B cell (primary cell): Measurements from ENCODE around the gene BTNL3. TPM values are rescaled to one million over a fixed set of nuclear protein-coding genes. Genes with fewer than 3 reads are reported as not detected.
A peak's percentile ranks its signal among the peaks of the same experiment; 100 is the strongest.

Experiments
- ATAC-seq: fragments of 200-7000 bp; cut with Tn5 transposase; one replicate; pipeline ENCODE4 v1.10.0; 2021; ENCODE audit warnings: low read depth, mild to moderate bottlenecking, moderate number of reproducible peaks, moderate library complexity
- CTCF ChIA-PET: fragments of 350-600 bp; sonication (Branson Sonifier 250); formaldehyde crosslinking; loops from one replicate; lab custom pipeline; 2021; ENCODE audit warnings: antibody characterized with exemption, inconsistent platforms; lab: Charles Lee
- POLR2A ChIA-PET: fragments of 350-600 bp; sonication (Branson Sonifier 250); formaldehyde crosslinking; loops from one replicate; lab custom pipeline; 2021; ENCODE audit warnings: antibody characterized with exemption; lab: Charles Lee
- DNase-seq: peaks from one replicate; pipeline ENCODE4 v3.0.0; 2013
- H2AFZ ChIP-seq: 2 replicates; pipeline ENCODE4 v1.6.1; 2012; ENCODE audit warnings: mild to moderate bottlenecking, low read depth, low read length; ENCODE audit not compliant: insufficient read depth, poor library complexity, severe bottlenecking
- H3K27ac ChIP-seq, 2 donors: 1 replicate in 1 of 2; 2 replicates in 1 of 2; pipeline ENCODE4 v1.5.1; 2012 to 2013; ENCODE audit warnings: low read length in 2 of 2, mild to moderate bottlenecking in 2 of 2, moderate library complexity in 1 of 2
- H3K27me3 ChIP-seq, 4 experiments: fragments of 200-600 bp in 1 of 4; sonication (generic) in 1 of 4; replicated peaks in 1 of 4; 1 replicate in 2 of 4; 2 replicates in 2 of 4; pipeline versions ENCODE4 v1.6.1 to v1.7.0; 2013 to 2016; ENCODE audit warnings: low read length in 3 of 4, mild to moderate bottlenecking in 2 of 4, mixed read lengths in 1 of 4, moderate library complexity in 1 of 4; ENCODE audit not compliant: insufficient read depth in 4 of 4, control insufficient read depth in 3 of 4; ENCODE audit errors: control extremely low read depth in 1 of 4
- H3K36me3 ChIP-seq, 2 experiments: replicated peaks in 1 of 2; 1 replicate in 1 of 2; 2 replicates in 1 of 2; pipeline versions ENCODE4 v1.6.1 to v1.7.1; 2013; ENCODE audit warnings: low read length in 1 of 2; ENCODE audit not compliant: insufficient read depth in 2 of 2, control insufficient read depth in 1 of 2; ENCODE audit errors: control extremely low read depth in 1 of 2, extremely low read depth in 1 of 2
- H3K4me1 ChIP-seq, 2 donors: fragments of 200-600 bp in 1 of 2; sonication (generic) in 1 of 2; 1 replicate in 1 of 2; 2 replicates in 1 of 2; pipeline versions ENCODE4 v1.5.1 to v1.6.1; 2013 to 2017; ENCODE audit warnings: low read length in 2 of 2; ENCODE audit not compliant: control insufficient read depth in 2 of 2, insufficient read depth in 2 of 2
- H3K4me2 ChIP-seq: replicated peaks from 2 replicates; pipeline ENCODE3; 2012; ENCODE audit warnings: mild to moderate bottlenecking, low read depth, low read length; ENCODE audit not compliant: poor library complexity, severe bottlenecking
- H3K4me3 ChIP-seq, 5 experiments: fragments of 200-600 bp in 1 of 5; sonication (generic) in 1 of 5; 1 replicate in 3 of 5; 2 replicates in 2 of 5; pipeline versions ENCODE4 v1.5.1 to v1.7.0; 2011 to 2016; ENCODE audit warnings: low read length in 4 of 5, mild to moderate bottlenecking in 4 of 5, low read depth in 2 of 5, control low read depth in 1 of 5, moderate library complexity in 1 of 5; ENCODE audit not compliant: insufficient read depth in 1 of 5; ENCODE audit errors: control extremely low read depth in 1 of 5, extremely low read depth in 1 of 5
- H3K79me2 ChIP-seq: fragments of 200-600 bp; sonication (generic); one replicate; pipeline ENCODE4 v1.6.0; 2016; ENCODE audit warnings: low read length; ENCODE audit not compliant: control insufficient read depth, insufficient read depth
- H3K9ac ChIP-seq: fragments of 200-600 bp; sonication (generic); 2 replicates; pipeline ENCODE4 v1.6.1; 2017; ENCODE audit warnings: mild to moderate bottlenecking, low read length, moderate library complexity
- H3K9me3 ChIP-seq, 3 donors: one replicate each; pipeline versions ENCODE4 v1.6.1 to v1.7.1; 2013; ENCODE audit warnings: low read length in 2 of 3; ENCODE audit not compliant: control insufficient read depth in 2 of 3, insufficient read depth in 1 of 3; ENCODE audit errors: control extremely low read depth in 1 of 3
- H4K20me1 ChIP-seq: 2 replicates; pipeline ENCODE4 v1.6.0; 2012; ENCODE audit warnings: mild to moderate bottlenecking, low read length; ENCODE audit not compliant: insufficient read depth, control insufficient read depth, poor library complexity, severe bottlenecking
- H3K27ac Mint-ChIP-seq: one replicate; pipeline ENCODE4 v1.8.0; 2021; ENCODE audit warnings: mixed read lengths
- H3K27me3 Mint-ChIP-seq: one replicate; pipeline ENCODE4 v1.8.0; 2021; ENCODE audit warnings: mixed read lengths
- H3K4me1 Mint-ChIP-seq: one replicate; pipeline ENCODE4 v1.8.0; 2021; ENCODE audit warnings: mixed read lengths
- H3K4me3 Mint-ChIP-seq: one replicate; pipeline ENCODE4 v1.8.0; 2021; ENCODE audit warnings: mixed read lengths
- H3K9me3 Mint-ChIP-seq: one replicate; pipeline ENCODE4 v1.8.0; 2022; ENCODE audit warnings: mixed read lengths; ENCODE audit not compliant: insufficient read depth
- CTCF ChIP-seq: fragments of 200-600 bp; IDR thresholded peaks from one replicate; pipeline ENCODE4 v1.8.0; 2022; ENCODE audit warnings: antibody characterized with exemption, mild to moderate bottlenecking
- EZH2 ChIP-seq: IDR thresholded peaks from 2 replicates; pipeline ENCODE4 v1.6.1; 2012; ENCODE audit warnings: borderline replicate concordance, low read depth, mild to moderate bottlenecking, moderate library complexity, low read length; ENCODE audit not compliant: insufficient read depth, poor library complexity, severe bottlenecking
- WGBS: methylation state at CpG from one replicate; pipeline ENCODE4 v1.1.5; 2013; ENCODE audit warnings: missing lambda C conversion rate; ENCODE audit not compliant: insufficient coverage; 5-methylcytosine and 5-hydroxymethylcytosine counted together
- intact Hi-C: fragments of 100-400 bp; cut with micrococcal nuclease; formaldehyde crosslinking; loops from one replicate; pipeline ENCODE4 v1.10.0; 2022
- polyA plus RNA-seq: library from polyadenylated mRNA; depleted of rRNA; stranded (reverse); fragments of >200 nt; gene quantifications from 2 replicates; pipeline ENCODE4 v1.2.3, GENCODE V29; 2012
- total RNA-seq, 2 donors: library from RNA; stranded (reverse); fragments of 120-200 nt in 1 of 2; gene quantifications; 1 replicate in 1 of 2; 2 replicates in 1 of 2; pipeline versions ENCODE4 v1.2.3 to v1.2.4, GENCODE V29; 2013 to 2022

Gene BTNL3
- total and polyA plus RNA-seq, 2 donors (not counting 1 experiment from before 2014, with no cell fraction given): not detected

- ATAC-seq (peak; percentile 18), DNase-seq (peak; percentile 40)
- WGBS: 3% methylated on average over 45 of the region's 45 CpGs
- H3K9me3 ChIP-seq: peaks cover 0 to 32% (median 0%) of the 10 kb centered on the region in 3 donors
- peak overlapping the region; percentile 60 for H2AFZ ChIP-seq
- no peak overlapping the region for H3K27ac ChIP-seq
- H3K36me3 ChIP-seq: no peaks in the 10 kb centered on the region
- H3K4me3 ChIP-seq: peak overlapping the region in 4 of 5 experiments; percentile 26 to 63 (median 50)
- Mint-ChIP-seq H3K4me3 (peak overlapping the region; percentile 91), H3K27ac (peak overlapping the region; percentile 83), H3K4me1 (peaks cover 55% of the 10 kb centered on the region), H3K27me3 (peaks cover 57% of the 10 kb centered on the region), H3K9me3 (no peaks in the 10 kb centered on the region)
- H3K27me3 ChIP-seq: peaks cover 0 to 75% (median 39%) of the 10 kb centered on the region in 4 experiments
- H3K4me2 ChIP-seq: peak overlapping the region; percentile 85
- peak; percentile 36 for TF ChIP-seq EZH2
- TF ChIP-seq CTCF: no peak
- POLR2A ChIA-PET: interaction anchor here (0.9 kb wide), 1 partner anchor 10 kb away, joined by 4 read pairs; no protein-coding TSS in a partner anchor
- H3K9ac ChIP-seq: peak overlapping the region; percentile 66
- H3K79me2 ChIP-seq: no peaks in the 10 kb centered on the region
- intact Hi-C loops: loop anchor here (10.0 kb wide), 1 partner anchor 269 kb away; no protein-coding TSS in a partner anchor
- CTCF ChIA-PET: interaction anchor here (1.5 to 3.0 kb wide), 2 partner anchors 9 to 185 kb away, joined by 4 to 12 read pairs; no protein-coding TSS in a partner anchor
- peaks cover 28 to 43% of the 10 kb centered on the region in 2 donors for H3K4me1 ChIP-seq
- H4K20me1 ChIP-seq: no peaks in the 10 kb centered on the region
These were observed 65.0 kb downstream of the BTNL3 start for GRCh38 chr5:181053488-181054121.

DNA sequence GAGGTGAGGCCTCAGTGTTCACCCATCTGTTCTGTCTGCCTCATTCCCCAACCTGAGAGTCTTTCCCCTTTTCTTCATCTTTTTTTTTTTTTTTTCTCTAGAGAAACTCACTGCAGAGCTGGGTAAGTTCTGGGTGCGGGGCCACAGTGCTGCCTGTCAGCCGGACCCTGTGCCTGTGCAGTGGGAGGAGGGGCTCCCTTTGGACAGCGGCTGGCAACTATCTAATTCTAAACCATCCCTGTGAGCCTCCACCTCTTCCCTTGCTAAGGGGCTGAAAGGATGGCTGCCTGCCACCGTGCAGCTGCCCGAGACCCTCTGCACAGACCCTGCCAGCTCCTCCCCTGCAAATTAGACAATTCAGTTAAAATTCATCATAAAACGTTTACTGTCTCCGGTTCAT is 65.5 kb downstream of the BTNL3 start:
- TF ChIP-seq EZH2 (no peak), CTCF (no peak)
- 23% methylated on average over 4 of the region's 7 CpGs for WGBS
- Mint-ChIP-seq H3K9me3 (no peaks in the 10 kb centered on the region), H3K4me1 (peaks cover 57% of the 10 kb centered on the region), H3K27me3 (peaks cover 59% of the 10 kb centered on the region), H3K27ac (peak overlapping the region; percentile 83), H3K4me3 (peak overlapping the region; percentile 91)
- Histone ChIP-seq H3K4me2 (peak overlapping the region; percentile 85), H3K4me3 (peak overlapping the region in 4 of 5 experiments; percentile 26 to 63 (median 50)), H3K27ac (no peak overlapping the region), H3K9me3 (peaks cover 0 to 32% (median 0%) of the 10 kb centered on the region in 3 donors), H2AFZ (peak overlapping the region; percentile 60), H3K36me3 (no peaks in the 10 kb centered on the region), H3K4me1 (peaks cover 28 to 46% of the 10 kb centered on the region in 2 donors), H3K79me2 (no peaks in the 10 kb centered on the region), H4K20me1 (no peaks in the 10 kb centered on the region), H3K27me3 (peaks cover 0 to 76% (median 39%) of the 10 kb centered on the region in 4 experiments), H3K9ac (peak overlapping the region; percentile 66)
- DNase-seq: no peak
- ChIA-PET CTCF (interaction anchor here (0.6 to 3.0 kb wide), 3 partner anchors 10 to 203 kb away, joined by 3 to 12 read pairs (median 4); no protein-coding TSS in a partner anchor), POLR2A (interaction anchor here (0.9 kb wide), 1 partner anchor 10 kb away, joined by 4 read pairs; no protein-coding TSS in a partner anchor)
- ATAC-seq: no peak
- intact Hi-C loops: loop anchor here (10.0 kb wide), 1 partner anchor 269 kb away; no protein-coding TSS in a partner anchor
